K562 (cell line): ENCODE measurements around the gene COBLL1. TPM values are rescaled to one million over a fixed set of nuclear protein-coding genes. Genes with fewer than 3 reads are reported as not detected.

ENCODE experiments used
- ATAC-seq: fragments of 200-7000 bp; cut with Tn5 transposase; 3 replicates; pipeline ENCODE4 v1.9.1; 2020; ENCODE audit warnings: moderate library complexity
- BruUV-seq: library from RNA; stranded (reverse); fragments of 400-500 nt; replicated peaks from 2 replicates; lab custom pipeline; 2021; lab: Mats Ljungman, UMichigan
- CTCF ChIA-PET: fragments of 300-600 bp; formaldehyde crosslinking; extraction: SDS; loops from one replicate; lab custom pipeline; 2021; ENCODE audit warnings: low intra/inter-chr PET ratio; lab: Yijun Ruan, JAX
- POLR2A ChIA-PET: fragments of 300-600, 350-650 bp; sonication (Branson Sonifier 250); formaldehyde crosslinking; extraction: SDS; loops from one replicate; lab custom pipeline; 2021; ENCODE audit warnings: antibody characterized with exemption, inconsistent platforms; lab: Yijun Ruan, JAX
- DNase-seq, 4 experiments: peaks; one replicate each; pipeline versions ENCODE4 v3.0.0 to v3.0.0-alpha.2; 2011 to 2018; ENCODE audit warnings: low spot score in 3 of 4, mixed read lengths in 3 of 4; ENCODE audit errors: extremely low read depth in 1 of 4
- FAIRE-seq: peaks from 2 replicates; lab custom pipeline; 2011; peaks lifted over from hg19 to GRCh38; lab: Jason Lieb, UNC
- H2AFZ ChIP-seq: 2 replicates; pipeline ENCODE4 v1.6.0; 2011; ENCODE audit warnings: low read depth, low read length, control low read depth, inconsistent platforms
- H3K27ac ChIP-seq: fragments of 200-600 bp; 3 replicates; pipeline ENCODE4 v1.8.0; 2011; ENCODE audit warnings: low read depth, mild to moderate bottlenecking, control low read depth, inconsistent platforms, low read length, moderate library complexity, mixed read lengths; ENCODE audit errors: extremely low read depth
- H3K27me3 ChIP-seq, 2 experiments: fragments of 300-600 bp in 1 of 2; 2 replicates in 1 of 2; 3 replicates in 1 of 2; pipeline versions ENCODE4 v1.6.0 to v1.8.0; 2011; ENCODE audit warnings: inconsistent platforms in 2 of 2, low read length in 2 of 2, mild to moderate bottlenecking in 1 of 2, mixed read lengths in 1 of 2, moderate library complexity in 1 of 2; ENCODE audit not compliant: control insufficient read depth in 2 of 2, insufficient read depth in 2 of 2
- H3K36me3 ChIP-seq: fragments of 300-600 bp; 3 replicates; pipeline ENCODE4 v1.8.0; 2011; ENCODE audit warnings: mild to moderate bottlenecking, low read length, inconsistent platforms; ENCODE audit not compliant: control insufficient read depth, insufficient read depth
- H3K4me1 ChIP-seq, 2 experiments: fragments of 200-600 bp in 1 of 2; replicated peaks in 1 of 2; 2 replicates in 1 of 2; 3 replicates in 1 of 2; pipeline versions ENCODE4 v1.5.1 to v1.8.0; 2011; ENCODE audit warnings: inconsistent platforms in 2 of 2, low read length in 2 of 2, mild to moderate bottlenecking in 1 of 2, mixed read lengths in 1 of 2, moderate library complexity in 1 of 2; ENCODE audit not compliant: control insufficient read depth in 2 of 2, insufficient read depth in 2 of 2
- H3K4me2 ChIP-seq: 2 replicates; pipeline ENCODE4 v1.6.1; 2011; ENCODE audit warnings: low read length, control low read depth, inconsistent platforms, mixed read lengths; ENCODE audit not compliant: insufficient read depth
- H3K4me3 ChIP-seq: fragments of 200-600 bp; sonication (generic), shearing (Covaris generic); 2 replicates; pipeline ENCODE4 v1.5.1; 2016; ENCODE audit warnings: control low read depth, inconsistent platforms
- H3K79me2 ChIP-seq: fragments of 200-600 bp; 3 replicates; pipeline ENCODE4 v1.8.0; 2011; ENCODE audit warnings: low read length, inconsistent platforms; ENCODE audit not compliant: control insufficient read depth, insufficient read depth
- H3K9ac ChIP-seq, 2 experiments: 2 replicates each; pipeline versions ENCODE4 v1.6.0 to v1.6.1; 2011; ENCODE audit warnings: low read depth in 2 of 2, low read length in 2 of 2, control low read depth in 1 of 2, inconsistent platforms in 1 of 2, mild to moderate bottlenecking in 1 of 2, mixed read lengths in 1 of 2; ENCODE audit not compliant: insufficient read depth in 1 of 2
- H3K9me1 ChIP-seq: one replicate; pipeline ENCODE4 v1.6.0; 2011; ENCODE audit warnings: inconsistent platforms, mild to moderate bottlenecking, low read length, moderate library complexity; ENCODE audit not compliant: control insufficient read depth, insufficient read depth
- H3K9me3 ChIP-seq: replicated peaks from 2 replicates; pipeline ENCODE4 v1.5.1; 2011; ENCODE audit warnings: low read depth, low read length, inconsistent platforms; ENCODE audit not compliant: control insufficient read depth, insufficient read depth
- H4K20me1 ChIP-seq: replicated peaks from 2 replicates; pipeline ENCODE4 v1.6.1; 2011; ENCODE audit warnings: low read length, inconsistent platforms, mixed read lengths; ENCODE audit not compliant: control insufficient read depth, insufficient read depth
- BRCA1 ChIP-seq, 2 experiments: fragments of 450-650 bp in 1 of 2; sonication (generic) in 1 of 2; formaldehyde crosslinking in 1 of 2; IDR thresholded peaks; 2 replicates each; pipeline versions ENCODE4 v1.5.0 to v1.6.1; 2017 to 2020; ENCODE audit warnings: mild to moderate bottlenecking in 1 of 2, missing genetic modification reagents in 1 of 2
- HOXB6 ChIP-seq: fragments of 250-450 bp; sonication (Bioruptor Pico); IDR thresholded peaks from 2 replicates; pipeline ENCODE4 v1.5.1; 2022; ENCODE audit warnings: mild to moderate bottlenecking, borderline replicate concordance
- POLR2B ChIP-seq: fragments of 450-650 bp; IDR thresholded peaks from 2 replicates; pipeline ENCODE4 v1.6.1; 2018; ENCODE audit warnings: low read depth; ENCODE audit not compliant: partially characterized antibody
- SMAD3 ChIP-seq: fragments of 450-650 bp; formaldehyde crosslinking; conservative IDR thresholded peaks from 2 replicates; pipeline ENCODE4 v1.4.0; 2020; ENCODE audit warnings: mild to moderate bottlenecking
- WGBS: fragments of 100-300 bp; shearing (Covaris generic); methylation state at CpG from one replicate; pipeline ENCODE4 v1.1.6; 2016; ENCODE audit warnings: low coverage, mixed read lengths; ENCODE audit not compliant: insufficient coverage; ENCODE audit errors: missing lambda C conversion rate; 5-methylcytosine and 5-hydroxymethylcytosine counted together
- in situ Hi-C: fragments of 300-500 bp; cut with MboI; formaldehyde crosslinking; loops from 4 replicates; pipeline ENCODE4 v1.15.0; 2018; ENCODE audit warnings: inconsistent platforms, mixed read lengths
- intact Hi-C: fragments of 100-400 bp; cut with micrococcal nuclease; formaldehyde crosslinking; loops from 2 replicates; pipeline ENCODE4 v1.14.2; 2022
- polyA plus RNA-seq, 8 experiments: library from polyadenylated mRNA; depleted of rRNA in 4 of 8; stranded (reverse) in 5 of 8; unstranded in 3 of 8; fragments of >200 nt; fragmentation: Nextera tagmentation in 2 of 8; fragmentation: Illumina TruSeq in 1 of 8; extraction: Ambion mirVana in 2 of 8; extraction: Trizol in 1 of 8; gene quantifications; 2 replicates each; pipeline versions ENCODE4 v1.2.1 to v1.2.3, GENCODE V29; 2011 to 2014; ENCODE audit warnings: inconsistent platforms in 1 of 8, missing spikeins in 1 of 8
- total RNA-seq, 7 experiments: library from RNA; depleted of rRNA in 6 of 7; stranded (reverse); fragments of >200 nt in 6 of 7; fragmentation: Illumina TruSeq in 2 of 7; extraction: Trizol in 2 of 7; gene quantifications; 2 replicates each; pipeline versions ENCODE4 v1.2.1 to v1.2.3, GENCODE V29; 2011 to 2021; ENCODE audit warnings: low replicate concordance in 1 of 7

Gene COBLL1
- total and polyA plus RNA-seq, 9 of the 15 experiments (the other 6 are each of a cell fraction or from before 2014, with no cell fraction given): 0.07 to 1.6 (median 0.71) TPM

DNA sequence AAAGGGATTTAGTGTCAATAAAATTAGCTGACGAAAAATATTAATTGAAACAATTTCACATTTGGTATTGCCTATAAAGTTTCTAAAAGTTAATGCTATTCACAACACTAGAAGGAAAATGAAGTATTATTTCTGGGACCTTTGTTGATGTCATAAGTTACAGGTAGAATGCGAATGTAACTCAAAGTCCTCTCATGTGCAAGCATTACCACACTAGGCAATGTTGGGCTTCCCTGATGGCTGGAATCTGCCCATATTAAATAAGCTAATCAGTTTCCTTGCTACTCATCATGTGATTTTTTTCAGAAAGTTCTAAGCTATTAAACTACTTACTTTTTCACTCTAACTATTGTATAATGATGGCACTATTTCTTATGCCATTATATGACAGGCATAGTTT is 44.6 kb downstream of the COBLL1 start:
- Histone ChIP-seq H3K27me3 (no peaks in the 10 kb centered on the region), H2AFZ (no peak overlapping the region), H3K4me3 (no peak overlapping the region), H3K9me3 (no peaks in the 10 kb centered on the region), H3K9ac (no peak overlapping the region)
- DNase-seq: no peak
- no peak for TF ChIP-seq HOXB6 (CRISPR knock-in tag)
- TF ChIP-seq, all 486 proteins: peak for 0
- H3K36me3 ChIP-seq: no peaks in the 10 kb centered on the region
- no peaks in the 10 kb centered on the region for H3K4me1 ChIP-seq
- POLR2A ChIA-PET: no interaction called here
- no peak overlapping the region for H3K4me2 ChIP-seq
- in situ Hi-C loops: no loop called here
- H3K27ac ChIP-seq: no peak overlapping the region
- WGBS: 0% methylated on average over 2 of the region's 2 CpGs
- CTCF ChIA-PET: no interaction called here
- no peak for ATAC-seq
- H3K9me1 ChIP-seq: no peaks in the 10 kb centered on the region
- H4K20me1 ChIP-seq: no peaks in the 10 kb centered on the region
- intact Hi-C loops: no loop called here
- no peaks in the 10 kb centered on the region for H3K79me2 ChIP-seq
- no TSS peak for BruUV-seq
- no peak for FAIRE-seq

DNA sequence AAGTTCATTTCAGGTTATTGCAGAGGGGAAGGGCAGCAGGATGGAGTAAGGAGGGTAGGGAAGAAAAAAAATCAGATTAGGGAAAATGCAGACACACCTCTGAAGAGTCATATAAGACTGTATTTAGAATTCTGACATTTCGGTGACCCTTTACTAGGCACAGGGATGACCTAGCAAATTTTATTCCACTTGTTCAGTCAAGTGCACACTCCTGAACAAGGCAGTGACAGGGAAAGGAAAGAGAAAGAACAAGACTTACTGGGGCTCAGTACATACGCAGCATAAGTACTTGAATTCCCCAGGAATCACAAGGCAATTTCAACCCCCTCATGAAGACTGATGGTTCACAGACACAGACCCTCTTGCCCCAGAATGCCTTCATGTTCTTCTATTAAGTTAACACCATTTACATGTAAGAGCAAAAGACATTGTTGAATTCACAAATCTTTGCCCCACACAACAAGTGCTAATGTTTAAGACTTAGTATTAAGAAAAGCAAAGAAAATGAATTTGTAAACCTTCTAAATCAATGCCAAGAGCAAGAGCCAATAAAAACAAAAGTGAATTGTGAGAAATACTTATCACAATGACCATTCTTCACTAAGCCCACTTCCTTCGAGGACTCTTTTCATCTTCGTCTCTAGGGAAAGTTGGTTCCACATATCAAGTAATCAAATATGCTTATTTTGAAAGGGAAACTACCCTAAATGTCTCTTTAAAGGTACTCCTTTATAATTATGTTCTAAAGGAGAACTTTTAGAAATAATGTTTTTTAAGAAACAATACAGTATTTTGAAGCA is 47.0 kb downstream of the COBLL1 start:
- Histone ChIP-seq H3K36me3 (no peaks in the 10 kb centered on the region), H3K4me2 (no peak overlapping the region), H3K4me1 (no peaks in the 10 kb centered on the region), H2AFZ (no peak overlapping the region), H3K27me3 (no peaks in the 10 kb centered on the region), H3K27ac (no peak overlapping the region), H3K4me3 (no peak overlapping the region), H3K79me2 (no peaks in the 10 kb centered on the region), H3K9me1 (no peaks in the 10 kb centered on the region), H3K9me3 (no peaks in the 10 kb centered on the region), H4K20me1 (no peaks in the 10 kb centered on the region), H3K9ac (no peak overlapping the region)
- no peak for FAIRE-seq
- 0% methylated on average over 4 of the region's 4 CpGs for WGBS
- TF ChIP-seq POLR2B (no peak), SMAD3 (CRISPR knock-in tag) (no peak), BRCA1 (IDR thresholded peaks at IDR 0.05) (no peak), BRCA1 (CRISPR knock-in tag; IDR thresholded peaks at IDR 0.05) (no peak)
- ChIA-PET CTCF (no interaction called here), POLR2A (no interaction called here)
- in situ Hi-C loops (no loop called here), intact Hi-C loops (no loop called here)
- DNase-seq: peak in 1 of 4 experiments; percentile 4
- BruUV-seq: no TSS peak
- ATAC-seq: peak; percentile 48
